ENCODE data around the gene SCN3B.

- no peak for TF ChIP-seq POLR2AphosphoS5 (IDR thresholded peaks at IDR 0.05; ENCODE audit: low read depth, low read length)
- TF ChIP-seq POLR2A (IDR thresholded peaks at IDR 0.05; ENCODE audit: low read depth, low read length): no peak
Observed at GRCh38 chr11:123674297-123674696, 19.9 kb upstream of the SCN3B start.
